Kidney (tissue), 14 donors: ENCODE results near the gene SOCS1. TPM values are rescaled to one million over a fixed set of nuclear protein-coding genes. Genes with fewer than 3 reads are reported as not detected.
"Not testable (repeated sequence)": the region's sequence is repeated elsewhere in the genome, so short reads cannot be mapped to it uniquely, and the experiment has no call there.

Experiments used
- DNase-seq, 5 donors: peaks; one replicate each; pipeline ENCODE4 v3.0.0-alpha.2; 2013 to 2020
- FAIRE-seq: peaks from 2 replicates; lab custom pipeline; 2012; peaks lifted over from hg19 to GRCh38; lab: Jason Lieb, UNC
- H3K27ac ChIP-seq, 2 donors: one replicate each; pipeline ENCODE4 v1.7.0; 2013; ENCODE audit warnings: low read depth in 2 of 2, low read length in 2 of 2, inconsistent platforms in 1 of 2
- H3K27me3 ChIP-seq: one replicate; pipeline ENCODE4 v1.7.1; 2013; ENCODE audit warnings: low read length, inconsistent platforms; ENCODE audit not compliant: control insufficient read depth, insufficient read depth
- H3K36me3 ChIP-seq, 3 donors: one replicate each; pipeline versions ENCODE4 v1.7.0 to v1.7.1; 2013; ENCODE audit warnings: low read length in 3 of 3, control low read depth in 1 of 3, inconsistent platforms in 1 of 3; ENCODE audit not compliant: insufficient read depth in 3 of 3, control insufficient read depth in 2 of 3
- H3K4me1 ChIP-seq, 3 donors: one replicate each; pipeline versions ENCODE4 v1.7.0 to v1.7.1; 2013; ENCODE audit warnings: low read length in 3 of 3, inconsistent platforms in 1 of 3, low read depth in 1 of 3; ENCODE audit not compliant: control insufficient read depth in 2 of 3, insufficient read depth in 2 of 3
- H3K4me3 ChIP-seq, 3 donors: one replicate each; pipeline versions ENCODE4 v1.7.0 to v1.8.1; 2013; ENCODE audit warnings: low read length in 3 of 3, control low read depth in 1 of 3, inconsistent platforms in 1 of 3
- H3K9ac ChIP-seq, 3 donors: one replicate each; pipeline versions ENCODE4 v1.7.0 to v1.7.1; 2013; ENCODE audit warnings: low read length in 3 of 3, control low read depth in 1 of 3, inconsistent platforms in 1 of 3
- H3K9me3 ChIP-seq, 3 donors: one replicate each; pipeline versions ENCODE4 v1.7.0 to v1.7.1; 2013; ENCODE audit warnings: low read length in 3 of 3, control low read depth in 1 of 3, inconsistent platforms in 1 of 3; ENCODE audit not compliant: control insufficient read depth in 2 of 3, insufficient read depth in 1 of 3
- intact Hi-C: fragments of 100-400 bp; cut with DNase I; formaldehyde crosslinking; loops from one replicate; pipeline ENCODE4 v1.11.1; 2022
- polyA plus RNA-seq: library from polyadenylated mRNA; stranded (reverse); fragments of 350-450 nt; fragmentation: Illumina TruSeq; extraction: RNeasy Lipid Tissue Mini Kit (QIAGEN cat#74804); gene quantifications from one replicate; pipeline ENCODE4 v1.2.3, GENCODE V29; 2014; ENCODE audit warnings: low read depth, low replicate concordance; ENCODE audit not compliant: insufficient read depth
- total RNA-seq: library from RNA; stranded (reverse); fragmentation: NEBNext Ultra II Directional; extraction: Animal tissue kit (Norgen Biotek cat#: 25700); gene quantifications from one replicate; pipeline ENCODE4 v1.2.1, GENCODE V29; 2021
- TF ChIP-seq, protein P1 (sequence below): IDR thresholded peaks from 3 replicates; pipeline ENCODE4 v1.5.1; 2012; ENCODE audit warnings: mild to moderate bottlenecking, moderate library complexity, borderline replicate concordance; ENCODE audit not compliant: insufficient read depth; ENCODE audit errors: extremely low read depth
- donor health status: control.
- donor health status: control.
- donor health status: control.
- donor health status: control.
- donor health status: control.
- donor health status: DM: yes; HTN: yes; CAD: no.
- donor health status: Normal renal cell carcinoma (clear cell type).

The SOCS1 gene
- total and polyA plus RNA-seq, 2 donors from 2014 or later = 10.4 to 21.8 TPM

DNA sequence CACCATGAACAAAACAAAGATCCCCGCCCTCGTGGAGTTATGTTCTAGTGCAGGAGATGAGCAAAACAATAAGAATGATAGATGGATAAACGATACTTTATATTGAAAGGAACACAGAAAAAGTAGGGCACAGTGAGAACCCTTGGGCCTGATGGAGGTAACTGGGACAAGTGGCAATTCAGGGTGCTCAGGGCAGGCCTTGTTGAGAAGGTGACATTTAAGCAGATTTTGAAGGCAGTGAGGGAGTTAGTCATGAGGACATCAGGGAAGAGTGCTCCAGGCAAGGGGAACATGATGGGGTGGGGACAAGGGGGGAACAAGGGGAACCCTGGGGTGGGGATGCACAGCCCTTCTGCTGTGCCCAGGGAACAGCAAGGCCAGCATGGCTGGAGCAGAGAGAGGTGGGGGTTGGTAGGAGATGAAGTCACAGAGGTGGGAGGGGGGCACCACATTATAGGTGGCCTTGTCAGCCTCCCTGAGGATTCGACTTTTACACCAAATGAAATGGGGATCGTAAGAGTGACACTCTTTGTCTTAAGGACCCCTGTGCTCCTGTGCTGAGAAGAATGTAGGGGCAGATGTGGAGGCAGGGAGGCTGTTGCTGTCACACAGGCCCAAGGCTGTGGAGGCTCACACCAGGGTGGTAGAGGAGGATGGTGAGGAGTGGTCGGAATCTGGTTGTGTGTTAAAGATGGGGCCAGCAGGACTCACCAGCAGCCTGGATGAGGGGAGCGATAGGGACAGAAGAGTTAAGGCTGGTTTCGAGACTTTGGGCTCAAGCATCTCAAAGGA is 34.3 kb upstream of the SOCS1 start:
- no peak overlapping the region for H3K4me3 ChIP-seq
- no peak overlapping the region for H3K27ac ChIP-seq
- H3K4me1 ChIP-seq = peaks cover 0 to 4% (median 4%) of the 10 kb centered on the region in 3 donors
- H3K9ac ChIP-seq = no peak overlapping the region
- intact Hi-C loops = no loop called here
- TF ChIP-seq, protein P1, sequence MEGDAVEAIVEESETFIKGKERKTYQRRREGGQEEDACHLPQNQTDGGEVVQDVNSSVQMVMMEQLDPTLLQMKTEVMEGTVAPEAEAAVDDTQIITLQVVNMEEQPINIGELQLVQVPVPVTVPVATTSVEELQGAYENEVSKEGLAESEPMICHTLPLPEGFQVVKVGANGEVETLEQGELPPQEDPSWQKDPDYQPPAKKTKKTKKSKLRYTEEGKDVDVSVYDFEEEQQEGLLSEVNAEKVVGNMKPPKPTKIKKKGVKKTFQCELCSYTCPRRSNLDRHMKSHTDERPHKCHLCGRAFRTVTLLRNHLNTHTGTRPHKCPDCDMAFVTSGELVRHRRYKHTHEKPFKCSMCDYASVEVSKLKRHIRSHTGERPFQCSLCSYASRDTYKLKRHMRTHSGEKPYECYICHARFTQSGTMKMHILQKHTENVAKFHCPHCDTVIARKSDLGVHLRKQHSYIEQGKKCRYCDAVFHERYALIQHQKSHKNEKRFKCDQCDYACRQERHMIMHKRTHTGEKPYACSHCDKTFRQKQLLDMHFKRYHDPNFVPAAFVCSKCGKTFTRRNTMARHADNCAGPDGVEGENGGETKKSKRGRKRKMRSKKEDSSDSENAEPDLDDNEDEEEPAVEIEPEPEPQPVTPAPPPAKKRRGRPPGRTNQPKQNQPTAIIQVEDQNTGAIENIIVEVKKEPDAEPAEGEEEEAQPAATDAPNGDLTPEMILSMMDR = no peak
- FAIRE-seq (no peak), DNase-seq (peak in 1 of 5 donors; percentile 41)
- no peaks in the 10 kb centered on the region for H3K36me3 ChIP-seq
- H3K9me3 ChIP-seq = no peaks in the 10 kb centered on the region
- no peaks in the 10 kb centered on the region for H3K27me3 ChIP-seq

DNA sequence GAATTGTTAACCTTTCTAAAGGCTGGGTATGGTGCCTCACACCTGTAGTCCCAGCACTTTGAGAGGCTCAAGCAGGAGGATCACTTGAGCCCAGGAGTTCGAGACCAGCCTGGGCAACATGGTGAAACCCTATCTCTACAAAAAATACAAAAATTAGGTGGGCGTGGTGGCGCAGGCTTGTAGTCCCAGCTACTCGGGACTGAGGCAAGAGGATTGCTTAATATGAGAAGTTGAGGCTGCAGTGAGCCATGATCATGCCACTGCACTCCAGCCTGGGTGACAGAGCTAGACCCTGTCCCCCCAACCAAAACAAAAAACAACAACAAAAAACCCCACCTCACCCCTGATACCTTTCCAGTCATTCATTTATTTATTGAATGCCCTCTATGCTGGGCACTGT is 33.7 kb upstream of the SOCS1 start:
- H3K27ac ChIP-seq, H3K36me3 ChIP-seq, intact Hi-C loops, H3K4me1 ChIP-seq, H3K27me3 ChIP-seq, FAIRE-seq, H3K4me3 ChIP-seq, H3K9ac ChIP-seq, H3K9me3 ChIP-seq, DNase-seq: not testable (repeated sequence)

DNA sequence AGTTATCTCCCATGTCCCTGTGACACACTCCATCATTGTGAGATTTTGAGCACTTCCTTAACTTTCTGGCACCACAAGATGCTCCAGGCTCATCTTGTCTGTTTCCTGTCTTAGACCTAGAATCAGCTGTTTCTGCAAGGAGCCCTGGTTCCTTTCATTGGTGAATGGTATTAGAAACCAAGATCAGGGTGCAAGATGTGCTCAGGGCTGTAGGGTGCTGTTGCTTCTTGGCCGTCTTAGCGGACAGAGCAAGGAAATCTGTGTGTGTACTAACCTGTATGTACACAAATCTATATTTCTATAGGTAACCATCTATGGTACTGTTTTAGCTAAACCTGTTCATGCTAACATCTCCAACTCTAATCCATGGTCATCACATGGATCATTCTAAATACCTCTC is 33.2 kb upstream of the SOCS1 start:
- Histone ChIP-seq H3K27ac (no peak overlapping the region), H3K27me3 (no peaks in the 10 kb centered on the region), H3K4me3 (no peak overlapping the region), H3K9me3 (no peaks in the 10 kb centered on the region), H3K4me1 (peaks cover 0 to 4% (median 4%) of the 10 kb centered on the region in 3 donors), H3K36me3 (no peaks in the 10 kb centered on the region), H3K9ac (no peak overlapping the region)
- TF ChIP-seq, protein P1 = no peak
- no peak for FAIRE-seq
- DNase-seq = no peak
- intact Hi-C loops = no loop called here

DNA sequence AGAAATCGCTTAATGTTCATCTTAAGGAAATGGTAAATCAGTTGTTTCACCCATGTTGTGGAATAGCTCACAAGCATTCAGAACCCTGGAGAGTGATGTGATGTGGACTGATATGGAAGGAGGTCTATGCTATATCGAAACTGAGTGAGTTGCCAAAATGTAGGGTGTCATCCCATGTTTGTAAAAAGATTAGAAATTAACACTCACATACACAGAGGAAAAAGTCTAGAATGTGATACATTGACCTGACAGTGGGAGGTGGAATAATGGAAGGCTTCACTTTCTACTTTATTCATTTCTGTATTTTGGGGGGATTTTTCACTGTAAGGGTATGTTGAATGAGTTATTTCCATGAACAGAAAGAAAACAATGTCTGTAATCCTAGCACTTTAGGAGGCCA is 29.8 kb upstream of the SOCS1 start:
- H3K4me1 ChIP-seq = peaks cover 0 to 4% (median 0%) of the 10 kb centered on the region in 3 donors
- FAIRE-seq = no peak
- DNase-seq = no peak
- no peaks in the 10 kb centered on the region for H3K9me3 ChIP-seq
- H3K9ac ChIP-seq = no peak overlapping the region
- no peaks in the 10 kb centered on the region for H3K27me3 ChIP-seq
- TF ChIP-seq, protein P1 = no peak
- intact Hi-C loops = no loop called here
- no peak overlapping the region for H3K4me3 ChIP-seq
- H3K36me3 ChIP-seq = no peaks in the 10 kb centered on the region
- H3K27ac ChIP-seq = no peak overlapping the region
